22Rv1 (cell line): ENCODE measurements around the gene GPC6.

Experiments
- ZFX ChIP-seq: fragments of 450-650 bp; IDR thresholded peaks from 2 replicates; pipeline ENCODE4 v1.6.1; 2017; ENCODE audit warnings: antibody characterized with exemption, borderline replicate concordance
- TF ChIP-seq, protein P1 (sequence below): fragments of 450-650 bp; IDR thresholded peaks from 2 replicates; pipeline ENCODE4 v1.5.1; 2017; ENCODE audit warnings: mild to moderate bottlenecking

DNA sequence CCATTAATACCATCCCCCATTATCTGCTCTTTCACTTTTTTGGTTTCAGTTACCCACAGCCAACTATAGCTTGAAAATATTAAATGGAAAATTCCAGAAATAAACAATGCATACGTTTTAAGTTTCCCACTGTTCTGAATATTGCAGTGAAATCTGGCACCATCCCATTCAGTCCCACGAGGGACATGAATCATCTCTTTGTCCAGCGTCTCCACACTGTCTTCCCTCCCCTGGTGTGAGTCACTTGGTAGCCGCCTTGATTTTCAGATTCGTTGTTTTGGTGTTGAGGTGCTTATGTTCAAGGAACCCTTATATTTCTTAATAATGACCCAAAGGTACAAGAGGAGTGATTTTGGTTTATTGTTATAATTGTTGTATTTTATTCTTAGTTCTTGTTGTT, 1006.8 kb downstream of the GPC6 start:
- TF ChIP-seq, protein P1, sequence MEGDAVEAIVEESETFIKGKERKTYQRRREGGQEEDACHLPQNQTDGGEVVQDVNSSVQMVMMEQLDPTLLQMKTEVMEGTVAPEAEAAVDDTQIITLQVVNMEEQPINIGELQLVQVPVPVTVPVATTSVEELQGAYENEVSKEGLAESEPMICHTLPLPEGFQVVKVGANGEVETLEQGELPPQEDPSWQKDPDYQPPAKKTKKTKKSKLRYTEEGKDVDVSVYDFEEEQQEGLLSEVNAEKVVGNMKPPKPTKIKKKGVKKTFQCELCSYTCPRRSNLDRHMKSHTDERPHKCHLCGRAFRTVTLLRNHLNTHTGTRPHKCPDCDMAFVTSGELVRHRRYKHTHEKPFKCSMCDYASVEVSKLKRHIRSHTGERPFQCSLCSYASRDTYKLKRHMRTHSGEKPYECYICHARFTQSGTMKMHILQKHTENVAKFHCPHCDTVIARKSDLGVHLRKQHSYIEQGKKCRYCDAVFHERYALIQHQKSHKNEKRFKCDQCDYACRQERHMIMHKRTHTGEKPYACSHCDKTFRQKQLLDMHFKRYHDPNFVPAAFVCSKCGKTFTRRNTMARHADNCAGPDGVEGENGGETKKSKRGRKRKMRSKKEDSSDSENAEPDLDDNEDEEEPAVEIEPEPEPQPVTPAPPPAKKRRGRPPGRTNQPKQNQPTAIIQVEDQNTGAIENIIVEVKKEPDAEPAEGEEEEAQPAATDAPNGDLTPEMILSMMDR, result no peak
- no peak for TF ChIP-seq ZFX
